ENCODE results near the gene TMEM87A.

Gene TMEM87A

GRCh38 chr15:42215913-42216829, 57.1 kb downstream of the TMEM87A start:
- TF ChIP-seq CTCF (conservative IDR thresholded peaks at IDR 0.05; ENCODE audit: low read length) = 0 out of 2 replicates have a peak, but pooled peaks have one; percentile 9
- no peak overlapping the region for H3K4me3 ChIP-seq (ENCODE audit: low read length)
- no peak for DNase-seq (ENCODE audit: low read depth)

GRCh38 chr15:42214600-42214999, 58.6 kb downstream of the TMEM87A start:
- DNase-seq (ENCODE audit: low read depth) = no peak
- TF ChIP-seq CTCF (conservative IDR thresholded peaks at IDR 0.05; ENCODE audit: low read length) = no peak

GRCh38 chr15:42213511-42213910, 59.7 kb downstream of the TMEM87A start:
- TF ChIP-seq CTCF (conservative IDR thresholded peaks at IDR 0.05; ENCODE audit: low read length) = no peak

More at GRCh38 chr15:42214600-42214999, 58.6 kb downstream of the TMEM87A start:
- no peak overlapping the region for H3K4me3 ChIP-seq (ENCODE audit: low read length)

GRCh38 chr15:42210696-42211095, 62.5 kb downstream of the TMEM87A start:
- H3K4me3 ChIP-seq (ENCODE audit: low read length) = no peak overlapping the region
- no peak for TF ChIP-seq CTCF (conservative IDR thresholded peaks at IDR 0.05; ENCODE audit: low read length)
- no peak for DNase-seq (ENCODE audit: low read depth)

More at GRCh38 chr15:42213511-42213910, 59.7 kb downstream of the TMEM87A start:
- H3K4me3 ChIP-seq (ENCODE audit: low read length) = no peak overlapping the region
- DNase-seq (ENCODE audit: low read depth) = no peak

GRCh38 chr15:42207674-42208579, 65.3 kb downstream of the TMEM87A start, which contains the start of gene VPS39:
Gene VPS39 (minus strand): TSS chr15:42208304. CDS start chr15:42208153, 151 bp downstream.
- peak; percentile 86 for DNase-seq (ENCODE audit: low read depth)
- no peak for TF ChIP-seq CTCF (conservative IDR thresholded peaks at IDR 0.05; ENCODE audit: low read length)
- peak within 1 kb of the TSS; percentile 91 for H3K4me3 ChIP-seq (ENCODE audit: low read length)

- no peak overlapping the region for H3K4me3 ChIP-seq (ENCODE audit: low read length)
- DNase-seq (ENCODE audit: low read depth) = no peak
- no peak for TF ChIP-seq CTCF (conservative IDR thresholded peaks at IDR 0.05; ENCODE audit: low read length)
Measured at GRCh38 chr15:42206406-42206805, 66.8 kb downstream of the TMEM87A start.
